SK-N-SH (cell line): ENCODE results near the gene ANGPTL4. TPM values are rescaled to one million over a fixed set of nuclear protein-coding genes. Genes with fewer than 3 reads are reported as not detected.
A peak's percentile ranks its signal among the peaks of the same experiment; 100 is the strongest.

Experiments used
- CTCF ChIA-PET: fragments of 300-600, 350-600 bp; formaldehyde crosslinking; extraction: SDS; loops from one replicate; lab custom pipeline; 2021; lab: Yijun Ruan, JAX
- POLR2A ChIA-PET: fragments of 350-600 bp; sonication (Branson Sonifier 250); formaldehyde crosslinking; extraction: SDS; loops from one replicate; lab custom pipeline; 2020; ENCODE audit warnings: antibody characterized with exemption, inconsistent platforms; lab: Yijun Ruan, JAX
- DNase-seq: peaks from one replicate; pipeline ENCODE4 v3.0.0; 2012
- H2AFZ ChIP-seq: fragments of 200-600 bp; sonication (generic); 2 replicates; pipeline ENCODE4 v1.8.1; 2016; ENCODE audit warnings: antibody characterized with exemption, mild to moderate bottlenecking, low read depth
- H3F3A ChIP-seq: fragments of 200-600 bp; sonication (generic); replicated peaks from 2 replicates; pipeline ENCODE3; 2016; ENCODE audit warnings: antibody characterized with exemption, mild to moderate bottlenecking; ENCODE audit not compliant: insufficient read depth
- H3K27ac ChIP-seq, 2 experiments: fragments of 200-500 bp in 1 of 2; fragments of 200-600 bp in 1 of 2; sonication (Bioruptor generic) in 1 of 2; sonication (generic), shearing (Covaris generic) in 1 of 2; 2 replicates each; pipeline versions ENCODE4 v1.5.1 to v1.6.1; 2014 to 2016; ENCODE audit warnings: low read depth in 2 of 2, inconsistent platforms in 1 of 2, low read length in 1 of 2, mild to moderate bottlenecking in 1 of 2, mixed read lengths in 1 of 2
- H3K27me3 ChIP-seq: fragments of 200-600 bp; sonication (generic), shearing (Covaris generic); 2 replicates; pipeline ENCODE4 v1.6.1; 2016; ENCODE audit warnings: mixed run types; ENCODE audit not compliant: insufficient read depth
- H3K36me3 ChIP-seq, 2 experiments: fragments of 200-500 bp in 1 of 2; fragments of 200-600 bp in 1 of 2; sonication (Bioruptor generic) in 1 of 2; sonication (generic) in 1 of 2; replicated peaks in 1 of 2; 2 replicates each; pipeline versions ENCODE3 to v1.5.1; 2014 to 2016; ENCODE audit warnings: low read length in 1 of 2, mild to moderate bottlenecking in 1 of 2; ENCODE audit not compliant: insufficient read depth in 2 of 2, control insufficient read depth in 1 of 2
- H3K4me1 ChIP-seq, 2 experiments: fragments of 200-500 bp in 1 of 2; fragments of 200-600 bp in 1 of 2; sonication (Bioruptor generic) in 1 of 2; sonication (generic), shearing (Covaris generic) in 1 of 2; 2 replicates each; pipeline versions ENCODE4 v1.5.1 to v1.6.1; 2014 to 2016; ENCODE audit warnings: low read depth in 1 of 2, low read length in 1 of 2, mixed run types in 1 of 2; ENCODE audit not compliant: insufficient read depth in 2 of 2, control insufficient read depth in 1 of 2
- H3K4me2 ChIP-seq: fragments of 200-600 bp; sonication (generic), shearing (Covaris generic); 2 replicates; pipeline ENCODE4 v1.6.1; 2017; ENCODE audit warnings: mixed run types
- H3K4me3 ChIP-seq, 2 experiments: fragments of 200-500 bp in 1 of 2; fragments of 200-600 bp in 1 of 2; sonication (Bioruptor generic) in 1 of 2; sonication (generic), shearing (Covaris generic) in 1 of 2; 2 replicates each; pipeline versions ENCODE4 v1.5.1 to v1.8.1; 2014 to 2016; ENCODE audit warnings: low read depth in 2 of 2, inconsistent platforms in 1 of 2, low read length in 1 of 2, mild to moderate bottlenecking in 1 of 2, mixed read lengths in 1 of 2, moderate library complexity in 1 of 2
- H3K79me2 ChIP-seq: fragments of 200-600 bp; sonication (generic); 2 replicates; pipeline ENCODE4 v1.8.1; 2017; ENCODE audit warnings: mild to moderate bottlenecking; ENCODE audit not compliant: insufficient read depth
- H3K9ac ChIP-seq: fragments of 200-600 bp; sonication (generic); 2 replicates; pipeline ENCODE4 v1.6.1; 2017; ENCODE audit warnings: mixed run types
- H3K9me2 ChIP-seq: fragments of 200-600 bp; sonication (generic); 2 replicates; pipeline ENCODE4 v1.6.1; 2017; ENCODE audit warnings: mixed run types
- H3K9me3 ChIP-seq: fragments of 200-600 bp; sonication (generic); 2 replicates; pipeline ENCODE4 v1.6.1; 2017; ENCODE audit warnings: mixed run types, mild to moderate bottlenecking, moderate library complexity
- H4K20me1 ChIP-seq: fragments of 200-600 bp; sonication (generic); 2 replicates; pipeline ENCODE4 v1.6.1; 2017; ENCODE audit warnings: mild to moderate bottlenecking, mixed run types; ENCODE audit not compliant: insufficient read depth
- CHD2 ChIP-seq: fragments of 150-350 bp; IDR thresholded peaks from 2 replicates; pipeline ENCODE4 v1.6.1; 2018; ENCODE audit warnings: low read length; ENCODE audit not compliant: partially characterized antibody
- ELF1 ChIP-seq: IDR thresholded peaks from 2 replicates; pipeline ENCODE4 v1.4.0; 2012
- FOXM1 ChIP-seq: IDR thresholded peaks from 2 replicates; pipeline ENCODE4 v1.4.0; 2012; ENCODE audit warnings: low read depth, mild to moderate bottlenecking
- GABPA ChIP-seq: IDR thresholded peaks from 2 replicates; pipeline ENCODE4 v1.4.0; 2012; ENCODE audit warnings: low read depth, mild to moderate bottlenecking
- MEF2A ChIP-seq: IDR thresholded peaks from 2 replicates; pipeline ENCODE4 v1.4.0; 2012; ENCODE audit warnings: low read depth, borderline replicate concordance
- MXI1 ChIP-seq: IDR thresholded peaks from 2 replicates; pipeline ENCODE4 v1.6.1; 2012; ENCODE audit warnings: mild to moderate bottlenecking, low read depth, low read length, improper control_type of control experiment
- NFIC ChIP-seq: IDR thresholded peaks from 2 replicates; pipeline ENCODE4 v1.4.0; 2012; ENCODE audit warnings: borderline replicate concordance
- NRF1 ChIP-seq: IDR thresholded peaks from 2 replicates; pipeline ENCODE4 v1.6.1; 2012; ENCODE audit warnings: low read depth, mild to moderate bottlenecking, low read length
- POLR2AphosphoS5 ChIP-seq: IDR thresholded peaks from 2 replicates; pipeline ENCODE4 v1.6.1; 2012; ENCODE audit warnings: low read depth, low read length
- RAD21 ChIP-seq: IDR thresholded peaks from 2 replicates; pipeline ENCODE4 v1.6.1; 2012; ENCODE audit warnings: mild to moderate bottlenecking, low read length
- RCOR1 ChIP-seq: fragments of 150-350 bp; IDR thresholded peaks from 2 replicates; pipeline ENCODE4 v1.6.1; 2017; ENCODE audit warnings: antibody characterized with exemption, low read length
- SIN3A ChIP-seq: IDR thresholded peaks from 2 replicates; pipeline ENCODE4 v1.6.1; 2012; ENCODE audit warnings: low read depth, mild to moderate bottlenecking, low read length, moderate library complexity, borderline replicate concordance
- TAF1 ChIP-seq: IDR thresholded peaks from 2 replicates; pipeline ENCODE4 v1.6.1; 2012; ENCODE audit warnings: low read depth, mild to moderate bottlenecking, low read length, moderate library complexity, borderline replicate concordance
- YY1 ChIP-seq: IDR thresholded peaks from 2 replicates; pipeline ENCODE4 v1.4.0; 2012; ENCODE audit warnings: low read depth, mild to moderate bottlenecking
- WGBS: methylation state at CpG from one replicate; pipeline ENCODE4 v1.1.6; 2017; ENCODE audit warnings: low lambda C conversion rate; 5-methylcytosine and 5-hydroxymethylcytosine counted together
- polyA plus RNA-seq, 3 experiments: library from polyadenylated mRNA; depleted of rRNA; stranded (reverse); fragments of >200 nt; gene quantifications; 2 replicates each; pipeline ENCODE4 v1.2.3, GENCODE V29; 2012
- TF ChIP-seq, protein P1 (sequence below): fragments of 200-600 bp; sonication (generic); IDR thresholded peaks from 2 replicates; pipeline ENCODE4 v1.6.1; 2017; ENCODE audit warnings: antibody characterized with exemption, mild to moderate bottlenecking, moderate library complexity
- TF ChIP-seq, protein P2 (sequence below): fragments of 150-350 bp; IDR thresholded peaks from 2 replicates; pipeline ENCODE4 v1.6.1; 2017; ENCODE audit warnings: antibody characterized with exemption, low read length, low read depth, borderline replicate concordance
- TF ChIP-seq, protein P3 (sequence below): fragments of 150-350 bp; IDR thresholded peaks from 2 replicates; pipeline ENCODE4 v1.6.1; 2016; ENCODE audit warnings: mild to moderate bottlenecking, low read depth, low read length
- TF ChIP-seq, protein P4 (sequence below): IDR thresholded peaks from 2 replicates; pipeline ENCODE4 v1.4.0; 2012; ENCODE audit warnings: low read depth
- TF ChIP-seq, protein P5 (sequence below): IDR thresholded peaks from 2 replicates; pipeline ENCODE4 v1.4.0; 2012; ENCODE audit warnings: low read depth, borderline replicate concordance
- TF ChIP-seq, protein P6 (sequence below): IDR thresholded peaks from 2 replicates; pipeline ENCODE4 v1.4.0; 2012; ENCODE audit warnings: low read depth, borderline replicate concordance

The ANGPTL4 gene
- polyA plus RNA-seq, 1 of the 3 experiments (the other 2 are of a cell fraction) = 62.5 TPM

DNA sequence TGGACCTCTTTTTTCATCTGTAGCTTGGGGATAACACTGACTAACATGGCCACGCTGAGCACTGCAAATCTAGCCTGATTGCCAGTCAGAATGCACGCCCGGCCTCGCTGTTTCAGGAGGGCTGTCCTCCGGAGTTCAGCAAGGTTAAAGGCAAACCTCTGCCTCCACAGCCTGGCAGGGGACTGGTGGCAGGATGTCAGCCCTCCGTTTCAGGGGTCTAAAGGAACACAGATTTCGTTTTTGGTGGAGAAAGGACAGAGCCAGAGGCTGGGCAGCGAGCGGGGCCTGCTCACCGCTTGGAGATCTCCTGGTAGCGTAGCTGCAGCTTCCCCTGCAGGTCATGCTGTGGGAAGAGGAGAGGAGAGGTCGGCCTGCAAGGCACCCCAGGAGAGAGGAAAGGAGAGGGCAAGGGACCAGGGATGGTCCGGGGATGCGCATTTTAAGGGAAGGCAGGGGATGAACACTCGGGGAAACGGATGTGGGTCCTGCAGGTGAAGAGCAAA is 43.3 kb upstream of the ANGPTL4 start (continued):
- TF ChIP-seq, protein P1, sequence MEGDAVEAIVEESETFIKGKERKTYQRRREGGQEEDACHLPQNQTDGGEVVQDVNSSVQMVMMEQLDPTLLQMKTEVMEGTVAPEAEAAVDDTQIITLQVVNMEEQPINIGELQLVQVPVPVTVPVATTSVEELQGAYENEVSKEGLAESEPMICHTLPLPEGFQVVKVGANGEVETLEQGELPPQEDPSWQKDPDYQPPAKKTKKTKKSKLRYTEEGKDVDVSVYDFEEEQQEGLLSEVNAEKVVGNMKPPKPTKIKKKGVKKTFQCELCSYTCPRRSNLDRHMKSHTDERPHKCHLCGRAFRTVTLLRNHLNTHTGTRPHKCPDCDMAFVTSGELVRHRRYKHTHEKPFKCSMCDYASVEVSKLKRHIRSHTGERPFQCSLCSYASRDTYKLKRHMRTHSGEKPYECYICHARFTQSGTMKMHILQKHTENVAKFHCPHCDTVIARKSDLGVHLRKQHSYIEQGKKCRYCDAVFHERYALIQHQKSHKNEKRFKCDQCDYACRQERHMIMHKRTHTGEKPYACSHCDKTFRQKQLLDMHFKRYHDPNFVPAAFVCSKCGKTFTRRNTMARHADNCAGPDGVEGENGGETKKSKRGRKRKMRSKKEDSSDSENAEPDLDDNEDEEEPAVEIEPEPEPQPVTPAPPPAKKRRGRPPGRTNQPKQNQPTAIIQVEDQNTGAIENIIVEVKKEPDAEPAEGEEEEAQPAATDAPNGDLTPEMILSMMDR = no peak
- TF ChIP-seq GABPA = no peak
- no peak for TF ChIP-seq RCOR1

DNA sequence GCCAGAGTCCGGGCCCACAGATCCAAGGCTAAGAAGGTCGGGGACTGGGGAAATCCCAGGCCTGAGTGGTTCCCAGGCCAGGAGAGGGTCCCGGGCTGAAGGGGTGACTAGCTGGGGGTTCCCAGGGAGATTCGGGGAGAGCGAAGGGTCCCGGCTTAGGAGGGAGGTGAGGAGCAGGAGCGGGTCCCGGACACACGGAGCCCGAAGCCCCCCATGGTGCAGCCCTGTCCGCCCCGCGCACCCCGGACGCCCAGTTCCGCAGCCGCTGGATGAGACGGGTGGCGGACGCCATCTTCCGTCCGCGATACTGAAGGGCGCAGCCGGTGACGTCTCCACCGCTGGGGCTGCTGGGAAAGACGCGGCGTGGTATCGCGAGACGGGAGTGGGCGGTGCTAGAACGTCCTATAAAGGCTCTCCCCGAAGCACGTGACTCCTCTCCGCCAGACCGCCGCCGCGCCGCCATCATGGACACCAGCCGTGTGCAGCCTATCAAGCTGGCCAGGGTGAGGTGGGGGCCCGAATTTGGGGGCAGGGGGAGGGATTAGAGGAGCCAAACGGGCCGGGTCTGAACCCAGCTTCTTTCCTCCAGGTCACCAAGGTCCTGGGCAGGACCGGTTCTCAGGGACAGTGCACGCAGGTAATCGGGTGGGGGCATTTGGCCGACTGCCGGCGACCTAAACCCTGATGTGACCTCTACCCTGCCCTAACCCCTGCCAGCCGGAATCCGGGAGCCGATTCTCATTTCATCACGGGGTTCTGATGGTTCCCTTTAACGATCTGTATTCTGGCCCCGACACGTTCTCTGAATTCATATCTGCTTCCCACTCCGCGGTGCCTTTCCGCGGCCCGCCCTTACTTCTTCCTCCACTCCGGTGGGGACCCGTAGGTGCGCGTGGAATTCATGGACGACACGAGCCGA is 42.6 kb upstream of the ANGPTL4 start, which contains the start of the genes NDUFA7 and RPS28:
NDUFA7 (minus strand) TSS at position 309 of the 919 bp plus-strand sequence; CDS start at position 292, 17 bp downstream.
RPS28 (plus strand) TSS at position 430 of the 919 bp plus-strand sequence; CDS start at position 465, 35 bp downstream.
- Histone ChIP-seq H3K27me3 (no peaks in the 10 kb centered on the region), H3K4me3 (peak within 1 kb of the TSS; percentile 87 to 99), H3K4me2 (peak within 1 kb of the TSS; percentile 99), H3F3A (peaks cover 10% of the 10 kb centered on the region), H3K9me2 (no peaks in the 10 kb centered on the region), H3K27ac (peak within 1 kb of the TSS; percentile 65 to 79), H3K9ac (peak within 1 kb of the TSS; percentile 99), H3K4me1 (peaks cover 14 to 16% of the 10 kb centered on the region in 2 experiments; a peak in 2 of 4 replicates), H3K36me3 (peaks cover 7 to 15% of the 10 kb centered on the region in 2 experiments), H4K20me1 (peaks cover 18% of the 10 kb centered on the region), H3K9me3 (no peaks in the 10 kb centered on the region), H2AFZ (peak within 1 kb of the TSS; percentile 78; the same call in 1 of the 2 replicates), H3K79me2 (peaks cover 62% of the 10 kb centered on the region)
- peak; percentile 97 for DNase-seq
- CTCF ChIA-PET = interaction anchor here (0.6 to 2.9 kb wide), 5 partner anchors 14 to 1897 kb away, joined by 3 to 14 read pairs (median 4); partner anchors contain the start of gene KHSRP
- WGBS = 1% methylated on average over 52 of the region's 72 CpGs
- POLR2A ChIA-PET = interaction anchor here (0.7 to 1.8 kb wide), 9 partner anchors 10 to 260 kb away, joined by 3 to 6 read pairs (median 4); partner anchors contain the start of gene ZNF414
- TF ChIP-seq, protein P2, sequence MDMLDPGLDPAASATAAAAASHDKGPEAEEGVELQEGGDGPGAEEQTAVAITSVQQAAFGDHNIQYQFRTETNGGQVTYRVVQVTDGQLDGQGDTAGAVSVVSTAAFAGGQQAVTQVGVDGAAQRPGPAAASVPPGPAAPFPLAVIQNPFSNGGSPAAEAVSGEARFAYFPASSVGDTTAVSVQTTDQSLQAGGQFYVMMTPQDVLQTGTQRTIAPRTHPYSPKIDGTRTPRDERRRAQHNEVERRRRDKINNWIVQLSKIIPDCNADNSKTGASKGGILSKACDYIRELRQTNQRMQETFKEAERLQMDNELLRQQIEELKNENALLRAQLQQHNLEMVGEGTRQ = peak; percentile 64
- TF ChIP-seq MEF2A (no peak), RAD21 (0 out of 2 replicates have a peak, but pooled peaks have one; percentile 26), MXI1 (peak; percentile 77), FOXM1 (no peak), NFIC (no peak), NRF1 (no peak), RCOR1 (no peak), CHD2 (peak; percentile 99), SIN3A (peak; percentile 97), YY1 (peak; percentile 92), TAF1 (peak; percentile 99), ELF1 (peak; percentile 44; the same call in 1 of the 2 replicates), POLR2AphosphoS5 (peak; percentile 97)
- TF ChIP-seq, protein P3, sequence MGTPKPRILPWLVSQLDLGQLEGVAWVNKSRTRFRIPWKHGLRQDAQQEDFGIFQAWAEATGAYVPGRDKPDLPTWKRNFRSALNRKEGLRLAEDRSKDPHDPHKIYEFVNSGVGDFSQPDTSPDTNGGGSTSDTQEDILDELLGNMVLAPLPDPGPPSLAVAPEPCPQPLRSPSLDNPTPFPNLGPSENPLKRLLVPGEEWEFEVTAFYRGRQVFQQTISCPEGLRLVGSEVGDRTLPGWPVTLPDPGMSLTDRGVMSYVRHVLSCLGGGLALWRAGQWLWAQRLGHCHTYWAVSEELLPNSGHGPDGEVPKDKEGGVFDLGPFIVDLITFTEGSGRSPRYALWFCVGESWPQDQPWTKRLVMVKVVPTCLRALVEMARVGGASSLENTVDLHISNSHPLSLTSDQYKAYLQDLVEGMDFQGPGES = no peak
- TF ChIP-seq, protein P4, sequence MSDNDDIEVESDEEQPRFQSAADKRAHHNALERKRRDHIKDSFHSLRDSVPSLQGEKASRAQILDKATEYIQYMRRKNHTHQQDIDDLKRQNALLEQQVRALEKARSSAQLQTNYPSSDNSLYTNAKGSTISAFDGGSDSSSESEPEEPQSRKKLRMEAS = peak; percentile 91
- TF ChIP-seq, protein P5, sequence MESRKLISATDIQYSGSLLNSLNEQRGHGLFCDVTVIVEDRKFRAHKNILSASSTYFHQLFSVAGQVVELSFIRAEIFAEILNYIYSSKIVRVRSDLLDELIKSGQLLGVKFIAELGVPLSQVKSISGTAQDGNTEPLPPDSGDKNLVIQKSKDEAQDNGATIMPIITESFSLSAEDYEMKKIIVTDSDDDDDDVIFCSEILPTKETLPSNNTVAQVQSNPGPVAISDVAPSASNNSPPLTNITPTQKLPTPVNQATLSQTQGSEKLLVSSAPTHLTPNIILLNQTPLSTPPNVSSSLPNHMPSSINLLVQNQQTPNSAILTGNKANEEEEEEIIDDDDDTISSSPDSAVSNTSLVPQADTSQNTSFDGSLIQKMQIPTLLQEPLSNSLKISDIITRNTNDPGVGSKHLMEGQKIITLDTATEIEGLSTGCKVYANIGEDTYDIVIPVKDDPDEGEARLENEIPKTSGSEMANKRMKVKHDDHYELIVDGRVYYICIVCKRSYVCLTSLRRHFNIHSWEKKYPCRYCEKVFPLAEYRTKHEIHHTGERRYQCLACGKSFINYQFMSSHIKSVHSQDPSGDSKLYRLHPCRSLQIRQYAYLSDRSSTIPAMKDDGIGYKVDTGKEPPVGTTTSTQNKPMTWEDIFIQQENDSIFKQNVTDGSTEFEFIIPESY = peak; percentile 99
- TF ChIP-seq, protein P6, sequence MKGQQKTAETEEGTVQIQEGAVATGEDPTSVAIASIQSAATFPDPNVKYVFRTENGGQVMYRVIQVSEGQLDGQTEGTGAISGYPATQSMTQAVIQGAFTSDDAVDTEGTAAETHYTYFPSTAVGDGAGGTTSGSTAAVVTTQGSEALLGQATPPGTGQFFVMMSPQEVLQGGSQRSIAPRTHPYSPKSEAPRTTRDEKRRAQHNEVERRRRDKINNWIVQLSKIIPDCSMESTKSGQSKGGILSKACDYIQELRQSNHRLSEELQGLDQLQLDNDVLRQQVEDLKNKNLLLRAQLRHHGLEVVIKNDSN = peak; percentile 92
